SK-N-MC (cell line): ENCODE measurements around the gene CCDC50.

Experiments used
- DNase-seq: peaks from one replicate; pipeline ENCODE4 v3.0.0-alpha.2; 2011; ENCODE audit warnings: low read depth, low spot score
- H3K27ac ChIP-seq: fragments of 200-600 bp; sonication (generic); 2 replicates; pipeline ENCODE4 v1.5.1; 2016; ENCODE audit warnings: mixed run types
- H3K36me3 ChIP-seq: fragments of 200-600 bp; sonication (generic); 2 replicates; pipeline ENCODE4 v1.6.1; 2017; ENCODE audit warnings: antibody characterized with exemption, low read length, mixed read lengths; ENCODE audit not compliant: insufficient read depth
- H3K4me3 ChIP-seq: fragments of 200-600 bp; sonication (generic); 2 replicates; pipeline ENCODE4 v1.5.1; 2016
- H3K9ac ChIP-seq: fragments of 200-600 bp; sonication (generic); 2 replicates; pipeline ENCODE4 v1.8.0; 2017; ENCODE audit warnings: mixed run types, mixed read lengths; ENCODE audit not compliant: insufficient read length
- H3K9me3 ChIP-seq: fragments of 200-600 bp; sonication (generic); 2 replicates; pipeline ENCODE4 v1.6.1; 2017; ENCODE audit warnings: low read depth, mild to moderate bottlenecking, antibody characterized with exemption, low read length, moderate library complexity, mixed read lengths
- EZH2 ChIP-seq: fragments of 200-600 bp; sonication (generic); IDR thresholded peaks from one replicate; pipeline ENCODE4 v1.6.1; 2017; ENCODE audit warnings: antibody characterized with exemption
- FOXP2 ChIP-seq: optimal IDR thresholded peaks from 2 replicates; pipeline ENCODE3; 2011; ENCODE audit warnings: mild to moderate bottlenecking, moderate library complexity; ENCODE audit not compliant: insufficient read depth; ENCODE audit errors: extremely low read length, control extremely low read depth
- POLR2AphosphoS5 ChIP-seq: IDR thresholded peaks from 2 replicates; pipeline ENCODE4 v1.6.1; 2012; ENCODE audit warnings: mild to moderate bottlenecking, low read depth, low read length, borderline replicate concordance

Gene CCDC50

GRCh38 chr3:191339316-191339917 lies 10.2 kb downstream of the CCDC50 start:
- no peak overlapping the region for H3K4me3 ChIP-seq
- H3K27ac ChIP-seq: no peak overlapping the region
- no peak for DNase-seq
- H3K9ac ChIP-seq: no peak overlapping the region
- no peaks in the 10 kb centered on the region for H3K9me3 ChIP-seq
- H3K36me3 ChIP-seq: no peaks in the 10 kb centered on the region
- TF ChIP-seq POLR2AphosphoS5: no peak
- TF ChIP-seq FOXP2: no peak
- TF ChIP-seq EZH2: no peak

- no peak overlapping the region for H3K4me3 ChIP-seq
- no peak for DNase-seq
- no peak overlapping the region for H3K9ac ChIP-seq
- H3K27ac ChIP-seq: no peak overlapping the region
- no peaks in the 10 kb centered on the region for H3K9me3 ChIP-seq
- TF ChIP-seq POLR2AphosphoS5 (no peak), EZH2 (no peak), FOXP2 (no peak)
- no peaks in the 10 kb centered on the region for H3K36me3 ChIP-seq
Observed at GRCh38 chr3:191340351-191340750, 11.2 kb downstream of the CCDC50 start.

GRCh38 chr3:191340966-191341365 lies 11.8 kb downstream of the CCDC50 start:
- H3K4me3 ChIP-seq: no peak overlapping the region
- no peak overlapping the region for H3K27ac ChIP-seq
- no peaks in the 10 kb centered on the region for H3K36me3 ChIP-seq
- no peaks in the 10 kb centered on the region for H3K9me3 ChIP-seq
- TF ChIP-seq POLR2AphosphoS5 (no peak), EZH2 (no peak), FOXP2 (no peak)
- no peak overlapping the region for H3K9ac ChIP-seq
- DNase-seq: no peak

DNA sequence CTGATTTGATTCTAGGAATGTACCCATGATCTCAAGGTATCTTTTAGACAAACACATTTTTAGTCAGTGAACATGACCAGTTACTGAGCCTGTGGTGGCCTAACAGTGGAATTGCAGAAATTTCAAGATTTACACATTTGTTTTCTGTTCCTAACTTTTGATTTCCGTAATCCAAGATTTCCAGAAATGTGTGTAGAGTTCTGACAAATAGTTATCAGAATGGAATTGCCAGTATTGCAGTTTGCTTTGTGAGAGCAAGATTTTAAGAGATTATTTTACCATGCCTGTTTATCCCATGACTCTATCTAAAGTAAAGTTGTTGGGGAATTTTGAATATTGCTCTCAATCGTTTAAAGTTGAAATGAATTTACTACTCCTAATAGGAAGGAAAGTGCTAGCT lies 12.8 kb downstream of the CCDC50 start:
- no peaks in the 10 kb centered on the region for H3K9me3 ChIP-seq
- no peak for DNase-seq
- TF ChIP-seq FOXP2: no peak
- no peak for TF ChIP-seq POLR2AphosphoS5
- no peak for TF ChIP-seq EZH2
- H3K36me3 ChIP-seq: no peaks in the 10 kb centered on the region
- H3K27ac ChIP-seq: no peak overlapping the region
- H3K9ac ChIP-seq: no peak overlapping the region
- H3K4me3 ChIP-seq: no peak overlapping the region

GRCh38 chr3:191342411-191342810 lies 13.2 kb downstream of the CCDC50 start:
- H3K9me3 ChIP-seq: no peaks in the 10 kb centered on the region
- no peak for DNase-seq
- H3K9ac ChIP-seq: no peak overlapping the region
- H3K36me3 ChIP-seq: no peaks in the 10 kb centered on the region
- H3K4me3 ChIP-seq: no peak overlapping the region
- TF ChIP-seq EZH2 (no peak), POLR2AphosphoS5 (no peak), FOXP2 (no peak)
- H3K27ac ChIP-seq: no peak overlapping the region

GRCh38 chr3:191343115-191343514 lies 13.9 kb downstream of the CCDC50 start:
- Histone ChIP-seq H3K9me3 (no peaks in the 10 kb centered on the region), H3K36me3 (no peaks in the 10 kb centered on the region), H3K9ac (no peak overlapping the region), H3K4me3 (no peak overlapping the region), H3K27ac (no peak overlapping the region)
- no peak for TF ChIP-seq FOXP2
- no peak for TF ChIP-seq EZH2
- no peak for TF ChIP-seq POLR2AphosphoS5
- no peak for DNase-seq

DNA sequence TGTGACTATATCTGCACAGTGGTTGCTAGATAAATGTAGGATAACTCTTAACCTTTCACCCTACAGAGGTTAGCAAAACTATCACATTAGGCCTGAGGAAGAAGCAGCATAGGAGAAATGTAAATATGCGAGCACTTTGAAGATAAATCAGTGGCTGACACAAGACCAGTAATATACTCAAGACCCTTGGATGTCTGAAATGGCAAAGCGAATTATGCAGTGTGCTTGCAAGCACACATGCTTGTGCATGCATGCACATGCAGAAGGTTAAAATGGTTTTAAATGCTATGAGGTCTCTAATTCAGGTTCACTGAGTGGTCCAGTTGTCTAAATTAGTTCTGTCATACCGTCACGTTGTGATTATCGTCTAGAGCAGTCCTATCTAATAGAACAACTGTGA lies 14.7 kb downstream of the CCDC50 start:
- Histone ChIP-seq H3K9me3 (no peaks in the 10 kb centered on the region), H3K27ac (no peak overlapping the region), H3K9ac (no peak overlapping the region), H3K4me3 (no peak overlapping the region), H3K36me3 (no peaks in the 10 kb centered on the region)
- DNase-seq: no peak
- no peak for TF ChIP-seq EZH2
- TF ChIP-seq POLR2AphosphoS5: no peak
- no peak for TF ChIP-seq FOXP2

GRCh38 chr3:191345334-191345733 lies 16.1 kb downstream of the CCDC50 start:
- Histone ChIP-seq H3K36me3 (no peaks in the 10 kb centered on the region), H3K27ac (no peak overlapping the region), H3K9me3 (no peaks in the 10 kb centered on the region), H3K9ac (no peak overlapping the region), H3K4me3 (no peak overlapping the region)
- no peak for TF ChIP-seq POLR2AphosphoS5
- TF ChIP-seq EZH2: no peak
- no peak for TF ChIP-seq FOXP2
- DNase-seq: no peak

GRCh38 chr3:191347228-191347627 lies 18.0 kb downstream of the CCDC50 start:
- Histone ChIP-seq H3K27ac (no peak overlapping the region), H3K9ac (no peak overlapping the region), H3K9me3 (no peaks in the 10 kb centered on the region), H3K4me3 (no peak overlapping the region), H3K36me3 (no peaks in the 10 kb centered on the region)
- no peak for TF ChIP-seq FOXP2
- TF ChIP-seq EZH2: no peak
- TF ChIP-seq POLR2AphosphoS5: no peak
- DNase-seq: no peak
